HFFc6 (cell line): Measurements from ENCODE around the gene CLN3. TPM values are rescaled to one million over a fixed set of nuclear protein-coding genes. Genes with fewer than 3 reads are reported as not detected.

Experiments
- DNase-seq: peaks from one replicate; pipeline ENCODE4 v3.0.0-alpha.2; 2018
- H3K27ac Mint-ChIP-seq: 2 replicates; pipeline ENCODE4 v1.8.0; 2020; ENCODE audit warnings: mild to moderate bottlenecking, mixed read lengths
- H3K27me3 Mint-ChIP-seq: 2 replicates; pipeline ENCODE4 v1.8.0; 2021; ENCODE audit warnings: mild to moderate bottlenecking, moderate library complexity, mixed read lengths; ENCODE audit not compliant: insufficient read depth
- H3K36me3 Mint-ChIP-seq: 2 replicates; pipeline ENCODE4 v1.8.0; 2021; ENCODE audit warnings: low read depth, mixed read lengths
- H3K4me1 Mint-ChIP-seq: 2 replicates; pipeline ENCODE4 v1.8.0; 2020; ENCODE audit warnings: low read depth, mixed read lengths
- H3K4me3 Mint-ChIP-seq: 2 replicates; pipeline ENCODE4 v1.8.0; 2020; ENCODE audit warnings: mild to moderate bottlenecking, moderate library complexity, mixed read lengths
- H3K9me3 Mint-ChIP-seq: 2 replicates; pipeline ENCODE4 v1.8.0; 2020; ENCODE audit warnings: mild to moderate bottlenecking, mixed read lengths
- CTCF ChIP-seq: fragments of 200-600 bp; sonication (generic); IDR thresholded peaks from 2 replicates; pipeline ENCODE4 v1.5.0; 2021; ENCODE audit warnings: antibody characterized with exemption, mild to moderate bottlenecking
- total RNA-seq, 6 experiments: library from RNA; stranded (reverse); fragmentation: NEBNext Ultra II Directional; extraction: Animal tissue kit (Norgen Biotek cat#: 25700); gene quantifications; 2 replicates in 1 of 6; 3 replicates in 5 of 6; pipeline ENCODE4 v1.2.3, GENCODE V29; 2021

The CLN3 gene
- total RNA-seq, 6 experiments from 2014 or later: 17.7 to 29.3 (median 22.1) TPM

GRCh38 chr16:28534542-28535373 lies 42.9 kb upstream of the CLN3 start:
- no peaks in the 10 kb centered on the region for H3K9me3 Mint-ChIP-seq
- peaks cover 24% of the 10 kb centered on the region for H3K36me3 Mint-ChIP-seq

GRCh38 chr16:28532940-28533647 lies 41.2 kb upstream of the CLN3 start:
- Mint-ChIP-seq H3K27me3 (peaks cover 4% of the 10 kb centered on the region), H3K36me3 (peaks cover 24% of the 10 kb centered on the region), H3K4me1 (peaks cover 22% of the 10 kb centered on the region), H3K9me3 (no peaks in the 10 kb centered on the region), H3K4me3 (no peak overlapping the region), H3K27ac (no peak overlapping the region)
- TF ChIP-seq CTCF: no peak
- no peak for DNase-seq

More at GRCh38 chr16:28534542-28535373, 42.9 kb upstream of the CLN3 start:
- Mint-ChIP-seq H3K4me3 (no peak overlapping the region; the same call in 1 of the 2 replicates), H3K27me3 (peaks cover 4% of the 10 kb centered on the region), H3K27ac (no peak overlapping the region), H3K4me1 (peaks cover 35% of the 10 kb centered on the region)
- no peak for DNase-seq
- TF ChIP-seq CTCF: no peak

DNA sequence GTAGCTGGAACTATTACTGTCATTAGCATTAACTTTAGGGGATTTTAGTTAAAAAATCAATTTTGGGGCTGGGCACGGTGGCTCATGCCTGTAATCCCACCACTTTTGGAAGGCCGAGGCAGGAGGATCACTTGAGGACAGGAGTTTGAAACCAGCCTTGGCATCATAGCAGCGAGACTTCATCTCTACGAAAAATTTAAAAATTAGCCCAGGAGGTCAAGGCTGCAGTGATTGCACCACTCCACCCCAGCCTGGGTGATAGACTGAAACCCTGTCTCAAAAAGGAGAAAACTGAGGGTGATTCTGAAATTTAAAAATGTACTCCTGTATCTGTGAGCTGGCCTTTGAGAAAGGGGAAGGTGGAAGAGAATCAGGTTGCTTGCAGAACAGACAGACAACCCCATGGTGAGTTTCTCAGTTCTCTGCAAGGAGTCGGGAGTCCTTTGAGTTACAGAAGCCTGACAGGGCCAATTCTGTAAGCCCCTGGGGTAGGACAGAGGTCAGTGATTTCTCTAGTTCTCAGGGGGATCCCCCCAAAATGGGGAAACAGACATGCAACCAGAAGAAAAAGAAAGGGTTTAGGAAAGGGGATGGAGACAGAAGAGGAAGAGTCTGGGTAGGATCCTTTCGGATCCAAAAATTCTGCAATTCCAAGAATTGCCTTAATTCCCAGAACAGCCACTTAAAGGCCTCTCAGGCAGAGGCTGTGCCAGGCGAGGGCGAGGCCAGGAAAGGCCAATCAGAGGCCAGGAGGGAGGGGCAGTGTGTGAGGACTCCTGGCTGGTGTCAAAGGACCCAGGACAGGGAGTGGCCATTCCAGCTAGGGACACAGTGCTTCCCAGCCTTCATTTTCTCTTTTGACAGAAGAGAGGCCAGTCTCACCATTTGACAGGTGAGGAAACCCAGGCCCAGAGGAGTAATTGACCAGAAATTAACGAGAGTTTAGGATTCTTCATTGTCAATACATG lies 40.2 kb upstream of the CLN3 start:
- Mint-ChIP-seq H3K4me3 (no peak overlapping the region), H3K27me3 (peaks cover 1% of the 10 kb centered on the region; the same call in 1 of the 2 replicates), H3K27ac (no peak overlapping the region), H3K9me3 (no peaks in the 10 kb centered on the region), H3K36me3 (peaks cover 14% of the 10 kb centered on the region; the same call in 1 of the 2 replicates), H3K4me1 (peaks cover 11% of the 10 kb centered on the region)
- no peak for TF ChIP-seq CTCF
- DNase-seq: no peak

- TF ChIP-seq CTCF: no peak
- no peak for DNase-seq
- H3K4me1 Mint-ChIP-seq: peaks cover 8% of the 10 kb centered on the region; the same call in 1 of the 2 replicates
- H3K27me3 Mint-ChIP-seq: peaks cover 4% of the 10 kb centered on the region
- no peak overlapping the region for H3K4me3 Mint-ChIP-seq
- H3K36me3 Mint-ChIP-seq: peaks cover under 1% of the 10 kb centered on the region; the same call in 1 of the 2 replicates
- no peaks in the 10 kb centered on the region for H3K9me3 Mint-ChIP-seq
- H3K27ac Mint-ChIP-seq: no peak overlapping the region
Observed at GRCh38 chr16:28529124-28529523, 37.2 kb upstream of the CLN3 start.

- peaks cover 8% of the 10 kb centered on the region; the same call in 1 of the 2 replicates for H3K4me1 Mint-ChIP-seq
- H3K36me3 Mint-ChIP-seq: no peaks in the 10 kb centered on the region
- H3K27me3 Mint-ChIP-seq: peaks cover 3% of the 10 kb centered on the region
- no peak for DNase-seq
- no peaks in the 10 kb centered on the region for H3K9me3 Mint-ChIP-seq
- H3K27ac Mint-ChIP-seq: no peak overlapping the region
- no peak for TF ChIP-seq CTCF
- H3K4me3 Mint-ChIP-seq: no peak overlapping the region
Observed at GRCh38 chr16:28528463-28528867, 36.6 kb upstream of the CLN3 start.
